H1 (cell line): ENCODE results near the gene PSMB5. TPM values are rescaled to one million over a fixed set of nuclear protein-coding genes. Genes with fewer than 3 reads are reported as not detected.

Source experiments
- CREB1 ChIP-seq: IDR thresholded peaks from 2 replicates; pipeline ENCODE4 v1.6.1; 2012; ENCODE audit warnings: inconsistent platforms
- KDM1A ChIP-seq: fragments of 200-600, 300-600 bp; sonication (generic); IDR thresholded peaks from 2 replicates; pipeline ENCODE4 v1.7.1; 2016; ENCODE audit warnings: mild to moderate bottlenecking, low read length, borderline replicate concordance
- YY1 ChIP-seq: IDR thresholded peaks from 2 replicates; pipeline ENCODE4 v1.6.1; 2011; ENCODE audit warnings: low read depth, mild to moderate bottlenecking, low read length
- polyA plus RNA-seq, 7 experiments: library from polyadenylated mRNA; depleted of rRNA in 3 of 7; stranded (reverse) in 5 of 7; unstranded in 2 of 7; fragments of >200 nt in 5 of 7; fragments of 200-250 nt in 2 of 7; gene quantifications; 1 replicate in 5 of 7; 2 replicates in 1 of 7; 4 replicates in 1 of 7; pipeline versions ENCODE4 v1.2.1 to v1.2.3, GENCODE V29; 2011 to 2013; ENCODE audit warnings: missing spikeins in 2 of 7, mixed read lengths in 2 of 7
- total RNA-seq: library from RNA; stranded (reverse); fragmentation: NEBNext Ultra II Directional; extraction: Animal tissue kit (Norgen Biotek cat#: 25700); gene quantifications from 2 replicates; pipeline ENCODE4 v1.2.1, GENCODE V29; 2021

PSMB5 gene
- total and polyA plus RNA-seq, 2 of the 8 experiments (the other 6 are each of a cell fraction or from before 2014, with no cell fraction given) = 254 to 510 TPM

GRCh38 chr14:23033801-23034497 is 751 bp downstream of the PSMB5 start (continued):
- TF ChIP-seq YY1 (no peak), KDM1A (no peak), CREB1 (no peak)
